ENCODE measurements around the gene UST.
"Not testable (repeated sequence)": the region's sequence is repeated elsewhere in the genome, so short reads cannot be mapped to it uniquely, and the experiment has no call there.

UST gene

GRCh38 chr6:149024361-149024760, 277.5 kb downstream of the UST start:
- DNase-seq, result no peak

- DNase-seq, result no peak
Observed at GRCh38 chr6:149025061-149025460, 278.2 kb downstream of the UST start.

- DNase-seq, result peak; percentile 94
Observed at GRCh38 chr6:149026530-149026942, 279.7 kb downstream of the UST start.

- no peak for DNase-seq
Observed at GRCh38 chr6:149027484-149027883, 280.7 kb downstream of the UST start.

GRCh38 chr6:149028767-149029405, 282.1 kb downstream of the UST start:
- DNase-seq, result peak; percentile 89

GRCh38 chr6:149031201-149031858, 284.5 kb downstream of the UST start:
- DNase-seq, result no peak

- DNase-seq, result peak; percentile 95
Observed at GRCh38 chr6:149031859-149032598, 285.2 kb downstream of the UST start.

GRCh38 chr6:149032599-149033405, 286.0 kb downstream of the UST start:
- DNase-seq, result peak; percentile 93

GRCh38 chr6:149033454-149033853, 286.6 kb downstream of the UST start:
- no peak for DNase-seq

- DNase-seq, result no peak
Observed at GRCh38 chr6:149035766-149036165, 288.9 kb downstream of the UST start.

- DNase-seq, result no peak
Observed at GRCh38 chr6:149037051-149037671, 290.3 kb downstream of the UST start.

- not testable (repeated sequence) for DNase-seq
Observed at GRCh38 chr6:149039025-149039424, 292.2 kb downstream of the UST start.

- DNase-seq, result no peak
Observed at GRCh38 chr6:149041953-149042352, 295.1 kb downstream of the UST start.

GRCh38 chr6:149043476-149044130, 296.8 kb downstream of the UST start:
- peak; percentile 15 for DNase-seq

GRCh38 chr6:149044528-149044927, 297.7 kb downstream of the UST start:
- DNase-seq, result no peak

- no peak for DNase-seq
Observed at GRCh38 chr6:149045404-149045803, 298.6 kb downstream of the UST start.

- DNase-seq, result no peak
Observed at GRCh38 chr6:149046164-149046821, 299.5 kb downstream of the UST start.

- peak; percentile 25 for DNase-seq
Observed at GRCh38 chr6:149046822-149047246, 300.0 kb downstream of the UST start.

- peak; percentile 71 for DNase-seq
Observed at GRCh38 chr6:149049230-149049629, 302.4 kb downstream of the UST start.

GRCh38 chr6:149050160-149050559, 303.3 kb downstream of the UST start:
- no peak for DNase-seq

- no peak for DNase-seq
Observed at GRCh38 chr6:149052350-149053106, 305.7 kb downstream of the UST start.

Measured in HCEC 1CT (cell line).